Mammary epithelial cell (primary cell): ENCODE data around the gene ZC3H8.

Source experiments
- CTCF ChIP-seq, 2 donors: IDR thresholded peaks in 1 of 2; conservative IDR thresholded peaks in 1 of 2; 2 replicates each; pipeline ENCODE4 v1.5.1; 2011 to 2012; ENCODE audit warnings: inconsistent platforms in 2 of 2, low read length in 2 of 2, mild to moderate bottlenecking in 2 of 2, control low read depth in 1 of 2, low read depth in 1 of 2; ENCODE audit not compliant: insufficient read depth in 1 of 2; ENCODE audit errors: extremely low read depth in 1 of 2
- EZH2 ChIP-seq: IDR thresholded peaks from 2 replicates; pipeline ENCODE4 v1.6.1; 2012; ENCODE audit warnings: low read length, inconsistent platforms, borderline replicate concordance

- no peak for TF ChIP-seq CTCF (conservative IDR thresholded peaks at IDR 0.05 in 1 of 2, IDR thresholded peaks at IDR 0.05 in 1 of 2; ENCODE audit: extremely low read depth in 1 of 2, insufficient read depth in 1 of 2, low read depth in 1 of 2, low read length in 2 of 2)
- TF ChIP-seq EZH2 = no peak
Observed at GRCh38 chr2:112256654-112257053, 1.8 kb upstream of the ZC3H8 start.
